Esophagus muscularis mucosa (tissue), 4 donors: ENCODE measurements around the gene STK4. TPM values are rescaled to one million over a fixed set of nuclear protein-coding genes. Genes with fewer than 3 reads are reported as not detected.
"Not testable (repeated sequence)": the region's sequence is repeated elsewhere in the genome, so short reads cannot be mapped to it uniquely, and the experiment has no call there.

ENCODE experiments used
- DNase-seq: peaks from one replicate; pipeline ENCODE4 v3.0.0-alpha.2; 2017; ENCODE audit errors: extremely low spot score
- H3K27ac ChIP-seq, 4 donors: fragments of 200-600 bp; sonication (generic); replicated peaks in 1 of 4; 1 replicate in 3 of 4; 2 replicates in 1 of 4; pipeline ENCODE4 v1.5.1; 2016 to 2019; ENCODE audit warnings: mild to moderate bottlenecking in 1 of 4
- H3K27me3 ChIP-seq, 4 donors: fragments of 200-600 bp; sonication (generic); one replicate each; pipeline versions ENCODE4 v1.5.1 to v1.6.0; 2016 to 2019
- H3K36me3 ChIP-seq, 4 donors: fragments of 200-600 bp; sonication (generic); one replicate each; pipeline ENCODE4 v1.5.1; 2016 to 2019
- H3K4me1 ChIP-seq, 4 donors: fragments of 200-600 bp; sonication (generic); one replicate each; pipeline ENCODE4 v1.5.1; 2016 to 2019
- H3K4me3 ChIP-seq, 4 donors: fragments of 200-600 bp; sonication (generic); 1 replicate in 2 of 4; 2 replicates in 2 of 4; pipeline ENCODE4 v1.5.1; 2016 to 2019; ENCODE audit warnings: mild to moderate bottlenecking in 4 of 4, moderate library complexity in 1 of 4
- H3K9me3 ChIP-seq, 4 donors: fragments of 200-600 bp; sonication (generic); 1 replicate in 3 of 4; 2 replicates in 1 of 4; pipeline ENCODE4 v1.5.1; 2016 to 2019
- CTCF ChIP-seq, 3 experiments: fragments of 200-600 bp in 2 of 3; fragments of 450-650 bp in 1 of 3; sonication (generic) in 2 of 3; IDR thresholded peaks; one replicate each; pipeline ENCODE4 v1.5.1; 2017 to 2019; ENCODE audit warnings: antibody characterized with exemption in 3 of 3, mild to moderate bottlenecking in 2 of 3, moderate library complexity in 1 of 3
- EP300 ChIP-seq: sonication (generic); formaldehyde crosslinking; IDR thresholded peaks from one replicate; pipeline ENCODE4 v1.6.1; 2017; ENCODE audit warnings: antibody characterized with exemption
- POLR2A ChIP-seq: fragments of 450-650 bp; IDR thresholded peaks from one replicate; pipeline ENCODE4 v1.6.1; 2017; ENCODE audit warnings: antibody characterized with exemption, moderate library complexity, mild to moderate bottlenecking, low read depth
- POLR2AphosphoS5 ChIP-seq, 2 donors: sonication (generic); formaldehyde crosslinking; IDR thresholded peaks; one replicate each; pipeline ENCODE4 v1.6.1; 2017; ENCODE audit warnings: antibody characterized with exemption in 2 of 2
- WGBS: methylation state at CpG from one replicate; pipeline ENCODE4 v1.1.5; 2018; 5-methylcytosine and 5-hydroxymethylcytosine counted together
- intact Hi-C: fragments of 100-400 bp; cut with DNase I; formaldehyde crosslinking; loops from one replicate; pipeline ENCODE4 v1.15.1; 2023
- total RNA-seq, 4 donors: library from RNA; depleted of rRNA; stranded (reverse); fragments of >200 nt; gene quantifications; one replicate each; pipeline versions ENCODE4 v1.1.0 to v1.2.1, GENCODE V29; 2016

Gene STK4
- total RNA-seq, 4 donors from 2014 or later = 26.0 to 31.6 (median 27.7) TPM

- H3K9me3 ChIP-seq = no peaks in the 10 kb centered on the region
- no peak for TF ChIP-seq CTCF (IDR thresholded peaks at IDR 0.05)
- no peak for TF ChIP-seq EP300
- no peak for TF ChIP-seq POLR2A
- no peak for TF ChIP-seq POLR2AphosphoS5 (IDR thresholded peaks at IDR 0.05)
- 90% methylated on average over 4 of the region's 4 CpGs for WGBS
- intact Hi-C loops = no loop called here
- H3K27me3 ChIP-seq = no peaks in the 10 kb centered on the region
- peaks cover 2 to 7% (median 6%) of the 10 kb centered on the region in 4 donors for H3K4me1 ChIP-seq
- no peak for DNase-seq
- no peak overlapping the region for H3K27ac ChIP-seq
- H3K4me3 ChIP-seq = no peak overlapping the region
- H3K36me3 ChIP-seq = peaks cover 0 to 12% (median 6%) of the 10 kb centered on the region in 4 donors
Measured at GRCh38 chr20:45058168-45058850, 92.0 kb downstream of the STK4 start.

GRCh38 chr20:45059022-45059728 is 92.9 kb downstream of the STK4 start:
- intact Hi-C loops = no loop called here
- TF ChIP-seq POLR2A (no peak), POLR2AphosphoS5 (IDR thresholded peaks at IDR 0.05) (no peak), EP300 (no peak), CTCF (IDR thresholded peaks at IDR 0.05) (no peak)
- Histone ChIP-seq H3K4me1 (peaks cover 0 to 4% (median 2%) of the 10 kb centered on the region in 4 donors), H3K4me3 (no peak overlapping the region), H3K9me3 (no peaks in the 10 kb centered on the region), H3K27ac (no peak overlapping the region), H3K27me3 (no peaks in the 10 kb centered on the region), H3K36me3 (peaks cover 0 to 10% (median 6%) of the 10 kb centered on the region in 4 donors)
- 93% methylated on average over 6 of the region's 6 CpGs for WGBS
- no peak for DNase-seq

- 92% methylated on average over 4 of the region's 4 CpGs for WGBS
- TF ChIP-seq EP300 (no peak), POLR2AphosphoS5 (IDR thresholded peaks at IDR 0.05) (no peak), POLR2A (no peak), CTCF (IDR thresholded peaks at IDR 0.05) (no peak)
- Histone ChIP-seq H3K27ac (no peak overlapping the region), H3K4me3 (no peak overlapping the region), H3K27me3 (no peaks in the 10 kb centered on the region), H3K4me1 (peaks cover 0 to 4% (median 2%) of the 10 kb centered on the region in 4 donors), H3K9me3 (no peaks in the 10 kb centered on the region), H3K36me3 (peaks cover 0 to 9% (median 6%) of the 10 kb centered on the region in 4 donors)
- intact Hi-C loops = no loop called here
- no peak for DNase-seq
Measured at GRCh38 chr20:45060294-45060693, 94.0 kb downstream of the STK4 start.

- H3K27ac ChIP-seq = no peak overlapping the region
- no peak for DNase-seq
- H3K9me3 ChIP-seq = no peaks in the 10 kb centered on the region
- TF ChIP-seq POLR2AphosphoS5 (IDR thresholded peaks at IDR 0.05) (no peak), CTCF (IDR thresholded peaks at IDR 0.05) (no peak), EP300 (no peak), POLR2A (no peak)
- no peaks in the 10 kb centered on the region for H3K27me3 ChIP-seq
- intact Hi-C loops = no loop called here
- WGBS = 74% methylated on average over 4 of the region's 4 CpGs
- peaks cover 0 to 4% (median 2%) of the 10 kb centered on the region in 4 donors for H3K4me1 ChIP-seq
- H3K36me3 ChIP-seq = peaks cover 0 to 9% (median 6%) of the 10 kb centered on the region in 4 donors
- no peak overlapping the region for H3K4me3 ChIP-seq
Measured at GRCh38 chr20:45061244-45061643, 94.9 kb downstream of the STK4 start.

- 98% methylated on average over 2 of the region's 2 CpGs for whole genome bisulfite sequencing
- H3K9me3 ChIP-seq, H3K4me1 ChIP-seq, DNase-seq, H3K27me3 ChIP-seq, H3K27ac ChIP-seq, H3K36me3 ChIP-seq, H3K4me3 ChIP-seq, intact Hi-C loops: not testable (repeated sequence)
Measured at GRCh38 chr20:45063107-45063506, 96.8 kb downstream of the STK4 start.
